Prostate gland (tissue), 2 donors: ENCODE results near the gene TLR9.

Source experiments
- POLR2AphosphoS5 ChIP-seq: sonication (generic); formaldehyde crosslinking; IDR thresholded peaks from one replicate; pipeline ENCODE4 v1.6.1; 2017; ENCODE audit warnings: antibody characterized with exemption
- TF ChIP-seq, protein P1 (sequence below), 4 experiments: fragments of 200-600 bp in 2 of 4; fragments of 450-650 bp in 2 of 4; sonication (generic) in 2 of 4; IDR thresholded peaks; 1 replicate in 3 of 4; 2 replicates in 1 of 4; pipeline ENCODE4 v1.5.1; 2016 to 2019; ENCODE audit warnings: antibody characterized with exemption in 4 of 4, mild to moderate bottlenecking in 2 of 4, moderate library complexity in 2 of 4

DNA sequence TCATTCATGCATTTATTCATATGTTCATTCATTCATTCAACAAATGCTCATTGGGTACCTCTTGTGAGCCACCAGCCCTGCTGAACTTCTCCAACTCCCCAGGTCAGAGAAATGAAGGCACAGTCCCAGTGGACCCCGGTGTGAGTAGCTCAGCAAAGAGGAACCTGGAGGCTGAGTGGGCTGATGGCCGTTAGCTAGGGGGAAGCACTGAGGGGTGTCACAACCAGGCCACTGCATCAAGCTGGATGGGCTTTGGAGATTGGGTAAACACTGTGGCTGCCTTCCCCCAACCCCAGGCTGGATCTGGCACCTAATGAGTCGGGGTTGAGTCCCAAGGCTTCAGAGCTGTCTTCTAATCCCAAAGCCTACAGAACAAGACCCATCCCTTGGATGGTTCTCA is 39.6 kb downstream of the TLR9 start:
- TF ChIP-seq, protein P1, sequence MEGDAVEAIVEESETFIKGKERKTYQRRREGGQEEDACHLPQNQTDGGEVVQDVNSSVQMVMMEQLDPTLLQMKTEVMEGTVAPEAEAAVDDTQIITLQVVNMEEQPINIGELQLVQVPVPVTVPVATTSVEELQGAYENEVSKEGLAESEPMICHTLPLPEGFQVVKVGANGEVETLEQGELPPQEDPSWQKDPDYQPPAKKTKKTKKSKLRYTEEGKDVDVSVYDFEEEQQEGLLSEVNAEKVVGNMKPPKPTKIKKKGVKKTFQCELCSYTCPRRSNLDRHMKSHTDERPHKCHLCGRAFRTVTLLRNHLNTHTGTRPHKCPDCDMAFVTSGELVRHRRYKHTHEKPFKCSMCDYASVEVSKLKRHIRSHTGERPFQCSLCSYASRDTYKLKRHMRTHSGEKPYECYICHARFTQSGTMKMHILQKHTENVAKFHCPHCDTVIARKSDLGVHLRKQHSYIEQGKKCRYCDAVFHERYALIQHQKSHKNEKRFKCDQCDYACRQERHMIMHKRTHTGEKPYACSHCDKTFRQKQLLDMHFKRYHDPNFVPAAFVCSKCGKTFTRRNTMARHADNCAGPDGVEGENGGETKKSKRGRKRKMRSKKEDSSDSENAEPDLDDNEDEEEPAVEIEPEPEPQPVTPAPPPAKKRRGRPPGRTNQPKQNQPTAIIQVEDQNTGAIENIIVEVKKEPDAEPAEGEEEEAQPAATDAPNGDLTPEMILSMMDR (IDR thresholded peaks at IDR 0.05), result no peak
- TF ChIP-seq POLR2AphosphoS5, result no peak
